Measurements from ENCODE around the gene EPN2.

EPN2 gene

DNA sequence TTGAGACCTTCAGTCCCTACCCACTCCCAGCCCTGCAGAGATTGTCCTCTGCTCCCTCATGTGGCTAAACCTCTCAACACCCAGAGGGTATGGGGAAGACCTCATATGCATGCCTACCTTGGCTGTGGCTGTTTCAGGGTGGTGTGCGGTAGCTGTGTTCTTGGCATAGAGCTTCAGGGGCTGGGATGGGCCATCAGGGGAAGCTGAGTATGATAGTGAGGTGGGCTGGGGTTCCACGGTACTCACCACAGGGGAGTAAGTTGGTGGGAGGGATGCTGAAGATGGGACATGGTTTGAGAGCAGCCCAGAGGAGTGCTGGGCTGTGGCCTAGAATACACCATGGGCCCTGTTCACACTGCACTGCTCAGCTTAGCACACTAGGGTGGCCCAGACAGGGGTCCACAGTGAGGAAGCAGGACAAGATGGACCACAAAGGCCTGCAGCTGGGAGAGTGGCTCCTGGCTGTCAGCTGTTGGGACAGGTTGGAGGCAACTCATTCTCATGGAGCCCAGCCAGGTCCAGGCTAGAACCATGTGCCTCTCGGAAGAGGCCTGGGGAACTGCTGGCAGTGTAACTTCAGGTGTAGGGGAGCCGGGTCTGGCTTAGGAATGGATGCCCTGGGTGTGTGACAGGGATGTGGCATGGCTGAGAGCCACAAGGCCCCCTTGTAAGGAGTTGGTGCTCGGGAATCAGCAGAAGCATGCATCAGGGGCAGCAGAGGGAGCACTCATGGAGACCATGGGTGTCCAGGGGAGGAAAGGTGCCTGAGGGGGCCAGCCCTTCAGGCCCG is 146.7 kb downstream of the EPN2 start:
- TF ChIP-seq, protein P1, sequence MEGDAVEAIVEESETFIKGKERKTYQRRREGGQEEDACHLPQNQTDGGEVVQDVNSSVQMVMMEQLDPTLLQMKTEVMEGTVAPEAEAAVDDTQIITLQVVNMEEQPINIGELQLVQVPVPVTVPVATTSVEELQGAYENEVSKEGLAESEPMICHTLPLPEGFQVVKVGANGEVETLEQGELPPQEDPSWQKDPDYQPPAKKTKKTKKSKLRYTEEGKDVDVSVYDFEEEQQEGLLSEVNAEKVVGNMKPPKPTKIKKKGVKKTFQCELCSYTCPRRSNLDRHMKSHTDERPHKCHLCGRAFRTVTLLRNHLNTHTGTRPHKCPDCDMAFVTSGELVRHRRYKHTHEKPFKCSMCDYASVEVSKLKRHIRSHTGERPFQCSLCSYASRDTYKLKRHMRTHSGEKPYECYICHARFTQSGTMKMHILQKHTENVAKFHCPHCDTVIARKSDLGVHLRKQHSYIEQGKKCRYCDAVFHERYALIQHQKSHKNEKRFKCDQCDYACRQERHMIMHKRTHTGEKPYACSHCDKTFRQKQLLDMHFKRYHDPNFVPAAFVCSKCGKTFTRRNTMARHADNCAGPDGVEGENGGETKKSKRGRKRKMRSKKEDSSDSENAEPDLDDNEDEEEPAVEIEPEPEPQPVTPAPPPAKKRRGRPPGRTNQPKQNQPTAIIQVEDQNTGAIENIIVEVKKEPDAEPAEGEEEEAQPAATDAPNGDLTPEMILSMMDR (IDR thresholded peaks at IDR 0.05) = no peak

DNA sequence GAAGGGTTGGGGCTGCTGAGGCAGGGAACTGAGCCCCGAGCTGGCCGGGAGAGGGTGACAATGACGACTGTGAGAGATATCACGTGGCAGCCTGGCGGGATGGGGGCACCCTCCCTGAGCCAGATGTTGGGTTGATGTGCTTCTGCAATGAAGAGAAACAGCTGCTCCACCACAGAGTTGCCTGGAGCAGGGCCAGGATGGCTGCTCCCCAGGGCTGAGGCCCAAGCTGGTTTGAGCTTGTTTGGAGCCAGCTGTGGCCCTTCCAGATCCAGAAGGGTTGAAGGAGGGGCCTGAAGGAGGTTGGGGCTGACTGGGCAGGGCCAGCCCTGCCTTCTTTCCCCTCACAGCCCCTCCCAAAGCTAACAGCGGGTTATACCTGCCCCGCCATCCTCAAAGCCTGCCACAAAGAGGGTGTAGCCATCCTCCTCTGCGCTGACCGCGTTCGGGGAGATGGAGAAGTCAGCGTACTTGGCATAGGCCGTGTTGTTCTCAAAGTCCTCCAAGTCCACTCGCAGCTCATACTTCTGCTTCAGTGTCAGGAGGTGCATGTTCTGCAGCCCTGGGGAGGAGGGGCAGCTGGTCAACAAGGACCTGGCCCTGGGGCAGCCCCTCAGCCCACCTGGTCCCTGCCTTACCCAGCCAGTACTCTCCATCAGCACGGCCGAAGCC is 147.7 kb downstream of the EPN2 start:
- TF ChIP-seq, protein P1 (IDR thresholded peaks at IDR 0.05) = no peak

DNA sequence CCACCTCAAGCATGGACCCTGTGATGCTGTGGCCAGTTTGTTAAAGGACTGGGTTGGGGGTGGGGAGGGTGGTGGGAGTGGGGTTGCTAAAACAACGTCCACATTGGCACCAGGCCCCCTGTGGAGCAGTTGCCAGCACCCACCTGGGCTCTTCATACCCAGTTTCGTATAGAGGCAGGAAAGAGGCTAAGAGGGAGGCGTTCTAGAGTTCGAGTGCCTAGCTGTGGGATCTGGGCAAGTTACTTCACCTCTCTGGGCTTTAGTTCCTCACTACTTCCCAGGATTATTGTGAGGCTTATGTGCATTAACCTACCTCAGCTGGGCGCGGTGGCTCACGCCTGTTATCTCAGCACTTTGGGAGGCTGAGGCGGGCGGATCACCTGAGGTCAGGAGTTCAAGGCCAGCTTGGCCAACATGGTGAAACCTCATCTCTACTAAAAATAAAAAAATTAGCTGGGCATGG is 148.4 kb downstream of the EPN2 start:
- TF ChIP-seq, protein P1 (IDR thresholded peaks at IDR 0.05) = no peak

Measured in LNCAP (cell line).